Measurements from ENCODE around the gene COL17A1. TPM values are rescaled to one million over a fixed set of nuclear protein-coding genes. Genes with fewer than 3 reads are reported as not detected.
A peak's percentile ranks its signal among the peaks of the same experiment; 100 is the strongest.

COL17A1 gene
- total and polyA plus RNA-seq, 2 of the 13 experiments (the other 11 are each of a cell fraction or from before 2014, with no cell fraction given): 0.03 TPM; not detected in 1

DNA sequence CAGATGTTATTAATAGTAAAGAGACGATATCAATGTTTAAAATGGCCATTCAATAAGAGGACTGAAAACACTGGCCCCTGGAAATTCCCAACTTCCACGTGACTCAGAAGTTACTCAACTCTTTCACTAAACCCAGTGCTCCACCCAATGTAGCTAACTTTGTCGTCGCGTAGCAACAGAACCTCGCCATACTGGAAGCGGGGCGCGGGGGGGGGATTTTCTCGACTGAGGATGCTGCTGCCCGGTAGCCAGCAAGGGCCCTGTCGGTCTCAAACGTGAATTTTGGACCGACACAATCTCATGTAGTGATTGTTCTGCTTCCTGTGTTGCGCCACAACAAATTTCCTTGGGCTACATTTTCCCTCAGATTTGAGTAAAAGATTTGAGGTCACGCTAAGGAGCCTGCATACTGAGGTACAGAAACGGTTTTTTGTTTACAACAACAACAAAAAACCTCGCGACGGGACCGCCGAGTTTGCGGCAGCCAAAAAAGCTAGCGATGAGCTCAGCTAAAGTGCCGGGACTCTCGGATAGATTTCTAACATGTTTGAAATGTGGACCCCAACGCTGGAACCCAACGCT lies 35.3 kb upstream of the COL17A1 start (continued):
- TF ChIP-seq, protein P1, sequence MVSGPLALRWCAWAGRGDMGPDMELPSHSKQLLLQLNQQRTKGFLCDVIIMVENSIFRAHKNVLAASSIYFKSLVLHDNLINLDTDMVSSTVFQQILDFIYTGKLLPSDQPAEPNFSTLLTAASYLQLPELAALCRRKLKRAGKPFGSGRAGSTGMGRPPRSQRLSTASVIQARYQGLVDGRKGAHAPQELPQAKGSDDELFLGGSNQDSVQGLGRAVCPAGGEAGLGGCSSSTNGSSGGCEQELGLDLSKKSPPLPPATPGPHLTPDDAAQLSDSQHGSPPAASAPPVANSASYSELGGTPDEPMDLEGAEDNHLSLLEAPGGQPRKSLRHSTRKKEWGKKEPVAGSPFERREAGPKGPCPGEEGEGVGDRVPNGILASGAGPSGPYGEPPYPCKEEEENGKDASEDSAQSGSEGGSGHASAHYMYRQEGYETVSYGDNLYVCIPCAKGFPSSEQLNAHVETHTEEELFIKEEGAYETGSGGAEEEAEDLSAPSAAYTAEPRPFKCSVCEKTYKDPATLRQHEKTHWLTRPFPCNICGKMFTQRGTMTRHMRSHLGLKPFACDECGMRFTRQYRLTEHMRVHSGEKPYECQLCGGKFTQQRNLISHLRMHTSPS (CRISPR knock-in tag; IDR thresholded peaks at IDR 0.05; ENCODE audit: low read depth): no peak
- no peak for TF ChIP-seq ZNF878 (CRISPR knock-in tag; IDR thresholded peaks at IDR 0.05)
- no peak for TF ChIP-seq HOXD1 (CRISPR knock-in tag; IDR thresholded peaks at IDR 0.05)
- no peak for TF ChIP-seq ZNF749 (CRISPR knock-in tag; IDR thresholded peaks at IDR 0.05; ENCODE audit: borderline replicate concordance)
- no peak for TF ChIP-seq ZNF768 (CRISPR knock-in tag; IDR thresholded peaks at IDR 0.05)
- TF ChIP-seq SALL1 (CRISPR knock-in tag; IDR thresholded peaks at IDR 0.05): peak; percentile 15; the same call in 1 of the 2 replicates
- TF ChIP-seq GABPB1 (CRISPR knock-in tag; IDR thresholded peaks at IDR 0.05): no peak
- no peak for TF ChIP-seq ZNF572 (CRISPR knock-in tag; IDR thresholded peaks at IDR 0.05)
- TF ChIP-seq MTA1 (CRISPR knock-in tag; IDR thresholded peaks at IDR 0.05; ENCODE audit: borderline replicate concordance): no peak
- TF ChIP-seq ZNF451 (CRISPR knock-in tag; IDR thresholded peaks at IDR 0.05): no peak
- no peak for TF ChIP-seq XRCC5 (optimal IDR thresholded peaks at IDR 0.05; ENCODE audit: low read length)
- no peak for TF ChIP-seq ZNF746 (CRISPR knock-in tag; IDR thresholded peaks at IDR 0.05)
- TF ChIP-seq KLF6 (CRISPR knock-in tag; IDR thresholded peaks at IDR 0.05): no peak; the same call in 1 of the 2 replicates
- no peak for TF ChIP-seq DPF2 (CRISPR knock-in tag; IDR thresholded peaks at IDR 0.05; ENCODE audit: borderline replicate concordance, low read depth)
- TF ChIP-seq, protein P2, sequence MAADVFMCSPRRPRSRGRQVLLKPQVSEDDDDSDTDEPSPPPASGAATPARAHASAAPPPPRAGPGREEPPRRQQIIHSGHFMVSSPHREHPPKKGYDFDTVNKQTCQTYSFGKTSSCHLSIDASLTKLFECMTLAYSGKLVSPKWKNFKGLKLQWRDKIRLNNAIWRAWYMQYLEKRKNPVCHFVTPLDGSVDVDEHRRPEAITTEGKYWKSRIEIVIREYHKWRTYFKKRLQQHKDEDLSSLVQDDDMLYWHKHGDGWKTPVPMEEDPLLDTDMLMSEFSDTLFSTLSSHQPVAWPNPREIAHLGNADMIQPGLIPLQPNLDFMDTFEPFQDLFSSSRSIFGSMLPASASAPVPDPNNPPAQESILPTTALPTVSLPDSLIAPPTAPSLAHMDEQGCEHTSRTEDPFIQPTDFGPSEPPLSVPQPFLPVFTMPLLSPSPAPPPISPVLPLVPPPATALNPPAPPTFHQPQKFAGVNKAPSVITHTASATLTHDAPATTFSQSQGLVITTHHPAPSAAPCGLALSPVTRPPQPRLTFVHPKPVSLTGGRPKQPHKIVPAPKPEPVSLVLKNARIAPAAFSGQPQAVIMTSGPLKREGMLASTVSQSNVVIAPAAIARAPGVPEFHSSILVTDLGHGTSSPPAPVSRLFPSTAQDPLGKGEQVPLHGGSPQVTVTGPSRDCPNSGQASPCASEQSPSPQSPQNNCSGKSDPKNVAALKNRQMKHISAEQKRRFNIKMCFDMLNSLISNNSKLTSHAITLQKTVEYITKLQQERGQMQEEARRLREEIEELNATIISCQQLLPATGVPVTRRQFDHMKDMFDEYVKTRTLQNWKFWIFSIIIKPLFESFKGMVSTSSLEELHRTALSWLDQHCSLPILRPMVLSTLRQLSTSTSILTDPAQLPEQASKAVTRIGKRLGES (CRISPR knock-in tag; IDR thresholded peaks at IDR 0.05; ENCODE audit: borderline replicate concordance): no peak
- TF ChIP-seq PRDM4 (CRISPR knock-in tag; IDR thresholded peaks at IDR 0.05; ENCODE audit: borderline replicate concordance): no peak
- TF ChIP-seq ZNF18 (CRISPR knock-in tag; IDR thresholded peaks at IDR 0.05; ENCODE audit: insufficient replicate concordance): no peak
- TF ChIP-seq ZNF546 (CRISPR knock-in tag; conservative IDR thresholded peaks at IDR 0.05): no peak
- no peak for TF ChIP-seq NFE2L1 (CRISPR knock-in tag; IDR thresholded peaks at IDR 0.05; ENCODE audit: borderline replicate concordance)
- no peak for TF ChIP-seq AHR (CRISPR knock-in tag; IDR thresholded peaks at IDR 0.05)
- peak; percentile 78 for TF ChIP-seq SP5 (CRISPR knock-in tag; IDR thresholded peaks at IDR 0.05; ENCODE audit: borderline replicate concordance, low read depth)
- no peak for TF ChIP-seq BORCS8-MEF2B (CRISPR knock-in tag; IDR thresholded peaks at IDR 0.05)
- TF ChIP-seq ZNF777 (CRISPR knock-in tag; IDR thresholded peaks at IDR 0.05): no peak
